ENCODE results near the gene CYP11A1. TPM values are rescaled to one million over a fixed set of nuclear protein-coding genes. Genes with fewer than 3 reads are reported as not detected.

Gene CYP11A1
- total RNA-seq, 1 donor from 2014 or later, result not detected

DNA sequence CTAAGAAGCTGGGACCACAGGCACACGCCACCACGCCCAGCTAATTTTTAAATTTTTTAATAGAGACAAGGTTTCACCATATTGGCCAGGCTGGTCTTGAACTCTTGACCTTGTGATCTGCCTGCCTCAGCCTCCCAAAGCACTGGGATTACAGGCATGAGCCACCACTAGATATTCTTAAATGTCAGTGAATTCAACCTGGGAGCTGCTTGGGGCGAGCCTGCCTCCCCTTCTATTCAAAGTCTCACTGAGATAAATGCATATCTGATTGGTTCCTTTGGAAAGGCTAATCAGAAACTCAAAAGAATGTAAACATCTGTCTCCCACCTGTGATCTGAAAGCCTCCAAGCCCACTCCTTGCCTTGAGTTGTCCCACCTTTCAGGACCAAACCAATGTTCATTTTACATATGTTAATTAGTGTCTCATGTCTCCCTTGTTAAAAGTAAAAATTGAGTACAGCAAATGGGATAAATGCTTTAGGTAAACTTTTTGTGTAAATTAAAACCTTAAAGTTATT, 15.0 kb downstream of the CYP11A1 start:
- H3K4me1 Mint-ChIP-seq (ENCODE audit: low read depth, unreplicated experiment), result no peaks in the 10 kb centered on the region
- TF ChIP-seq, protein P1, sequence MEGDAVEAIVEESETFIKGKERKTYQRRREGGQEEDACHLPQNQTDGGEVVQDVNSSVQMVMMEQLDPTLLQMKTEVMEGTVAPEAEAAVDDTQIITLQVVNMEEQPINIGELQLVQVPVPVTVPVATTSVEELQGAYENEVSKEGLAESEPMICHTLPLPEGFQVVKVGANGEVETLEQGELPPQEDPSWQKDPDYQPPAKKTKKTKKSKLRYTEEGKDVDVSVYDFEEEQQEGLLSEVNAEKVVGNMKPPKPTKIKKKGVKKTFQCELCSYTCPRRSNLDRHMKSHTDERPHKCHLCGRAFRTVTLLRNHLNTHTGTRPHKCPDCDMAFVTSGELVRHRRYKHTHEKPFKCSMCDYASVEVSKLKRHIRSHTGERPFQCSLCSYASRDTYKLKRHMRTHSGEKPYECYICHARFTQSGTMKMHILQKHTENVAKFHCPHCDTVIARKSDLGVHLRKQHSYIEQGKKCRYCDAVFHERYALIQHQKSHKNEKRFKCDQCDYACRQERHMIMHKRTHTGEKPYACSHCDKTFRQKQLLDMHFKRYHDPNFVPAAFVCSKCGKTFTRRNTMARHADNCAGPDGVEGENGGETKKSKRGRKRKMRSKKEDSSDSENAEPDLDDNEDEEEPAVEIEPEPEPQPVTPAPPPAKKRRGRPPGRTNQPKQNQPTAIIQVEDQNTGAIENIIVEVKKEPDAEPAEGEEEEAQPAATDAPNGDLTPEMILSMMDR (IDR thresholded peaks at IDR 0.05; ENCODE audit: partially characterized antibody, unreplicated experiment), result no peak
- DNase-seq, result no peak
- H3K27ac Mint-ChIP-seq (ENCODE audit: unreplicated experiment), result no peak overlapping the region
- no peak overlapping the region for H3K4me3 Mint-ChIP-seq (ENCODE audit: unreplicated experiment)
- peaks cover 12% of the 10 kb centered on the region for H3K9me3 Mint-ChIP-seq (ENCODE audit: unreplicated experiment)
- H3K27me3 Mint-ChIP-seq (ENCODE audit: unreplicated experiment), result peaks cover 3% of the 10 kb centered on the region
- peaks cover 23% of the 10 kb centered on the region for H3K36me3 Mint-ChIP-seq (ENCODE audit: unreplicated experiment)

DNA sequence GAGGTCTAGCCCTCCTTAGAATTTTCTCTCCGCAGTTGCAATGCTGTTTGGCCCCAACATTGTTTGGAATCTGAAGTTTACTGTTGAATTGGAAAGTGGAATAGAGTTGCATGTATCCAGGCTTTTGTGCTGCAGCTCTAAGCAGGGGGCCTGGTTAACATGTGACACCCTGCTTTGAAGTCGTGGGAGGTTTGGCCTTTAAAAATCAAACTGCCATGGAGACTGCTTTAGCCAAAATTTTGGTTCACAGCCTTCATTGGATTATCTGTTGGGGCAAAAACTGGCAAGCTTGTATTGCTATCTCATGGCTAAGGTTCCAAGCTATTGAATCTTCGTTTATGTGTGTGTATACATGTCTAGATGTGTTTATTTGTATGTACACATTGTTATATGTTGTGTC, 15.8 kb downstream of the CYP11A1 start:
- H3K4me1 Mint-ChIP-seq (ENCODE audit: low read depth, unreplicated experiment), result no peaks in the 10 kb centered on the region
- no peak overlapping the region for H3K4me3 Mint-ChIP-seq (ENCODE audit: unreplicated experiment)
- no peak overlapping the region for H3K27ac Mint-ChIP-seq (ENCODE audit: unreplicated experiment)
- H3K36me3 Mint-ChIP-seq (ENCODE audit: unreplicated experiment), result peaks cover 23% of the 10 kb centered on the region
- peaks cover 12% of the 10 kb centered on the region for H3K9me3 Mint-ChIP-seq (ENCODE audit: unreplicated experiment)
- H3K27me3 Mint-ChIP-seq (ENCODE audit: unreplicated experiment), result peaks cover 4% of the 10 kb centered on the region
- no peak for DNase-seq
- TF ChIP-seq, protein P1 (IDR thresholded peaks at IDR 0.05; ENCODE audit: partially characterized antibody, unreplicated experiment), result no peak

DNA sequence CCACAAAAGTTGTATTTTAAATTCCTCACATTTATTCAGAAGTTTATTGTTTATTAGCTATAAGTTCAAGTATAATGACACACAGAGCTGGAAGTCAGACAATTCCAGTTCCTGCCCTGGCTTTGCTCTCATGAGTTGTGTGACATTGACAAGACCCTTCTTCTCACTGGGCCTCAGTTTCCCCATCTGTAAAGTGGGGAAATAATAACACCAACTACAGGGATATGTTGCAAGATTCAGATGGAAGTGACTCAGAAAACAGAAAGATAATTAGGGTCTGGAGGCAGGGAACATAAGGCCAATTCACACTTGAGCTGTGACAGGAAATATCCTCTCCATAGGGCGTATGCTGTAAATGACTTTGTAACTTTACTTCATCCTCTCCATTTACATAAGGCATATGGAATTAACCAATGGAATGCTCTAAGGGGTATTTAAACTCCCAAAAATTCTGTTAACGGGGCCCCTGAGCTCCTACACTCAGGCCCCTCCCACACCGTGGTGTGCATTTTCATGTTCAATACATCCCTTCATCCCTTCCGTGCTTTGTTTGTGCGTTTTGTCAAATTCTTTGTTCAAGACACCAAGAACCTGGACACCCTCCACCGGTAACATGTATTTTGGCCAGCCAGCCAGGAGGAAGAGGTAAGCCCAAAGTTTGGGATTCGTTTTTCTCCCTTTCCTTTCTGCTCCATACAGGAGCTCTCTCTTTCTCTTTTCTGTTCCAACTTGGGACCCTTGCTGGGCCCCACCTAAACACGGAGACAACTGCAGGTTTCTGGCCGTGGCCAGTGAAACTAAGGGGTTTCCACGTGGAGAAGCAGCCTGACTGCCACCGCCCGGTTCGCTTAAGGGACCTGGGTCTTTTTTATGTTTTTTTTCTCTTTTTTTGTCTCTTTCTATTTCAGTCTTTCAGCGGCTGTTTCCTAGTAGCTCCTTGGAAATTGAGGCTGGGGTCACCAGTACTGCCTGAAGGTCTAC, 16.9 kb downstream of the CYP11A1 start:
- peaks cover 24% of the 10 kb centered on the region for H3K36me3 Mint-ChIP-seq (ENCODE audit: unreplicated experiment)
- H3K27me3 Mint-ChIP-seq (ENCODE audit: unreplicated experiment), result peaks cover 7% of the 10 kb centered on the region
- no peaks in the 10 kb centered on the region for H3K4me1 Mint-ChIP-seq (ENCODE audit: low read depth, unreplicated experiment)
- no peak overlapping the region for H3K4me3 Mint-ChIP-seq (ENCODE audit: unreplicated experiment)
- H3K27ac Mint-ChIP-seq (ENCODE audit: unreplicated experiment), result no peak overlapping the region
- peaks cover 12% of the 10 kb centered on the region for H3K9me3 Mint-ChIP-seq (ENCODE audit: unreplicated experiment)
- TF ChIP-seq, protein P1 (IDR thresholded peaks at IDR 0.05; ENCODE audit: partially characterized antibody, unreplicated experiment), result no peak
- DNase-seq, result no peak

DNA sequence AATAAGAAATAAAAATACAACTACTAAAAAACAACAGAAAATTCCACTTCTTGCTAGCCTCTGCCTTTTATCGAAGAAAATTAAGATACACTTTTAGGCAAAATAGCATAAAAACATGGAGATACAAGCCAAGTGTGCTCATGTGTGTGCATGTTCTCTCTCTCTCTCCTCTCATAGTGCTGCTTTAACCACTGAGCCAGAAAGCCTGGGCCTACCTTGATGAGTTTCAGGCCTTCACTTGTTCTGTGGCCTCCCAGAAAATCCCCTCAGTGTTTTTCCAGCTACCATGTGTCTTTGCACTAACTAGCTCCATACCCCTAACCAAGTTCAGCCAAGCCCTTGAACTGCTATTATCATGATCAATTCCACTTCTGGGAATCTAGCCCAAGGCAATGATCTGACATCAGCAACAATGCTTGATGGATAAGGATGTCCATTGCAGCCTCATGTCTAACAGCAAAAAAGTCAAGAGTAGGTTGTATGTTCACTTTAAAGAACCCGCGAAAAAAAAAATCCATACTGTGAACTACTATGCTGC, 18.1 kb downstream of the CYP11A1 start:
- Mint-ChIP-seq H3K36me3 (ENCODE audit: unreplicated experiment) (peaks cover 13% of the 10 kb centered on the region), H3K4me1 (ENCODE audit: low read depth, unreplicated experiment) (no peaks in the 10 kb centered on the region), H3K27ac (ENCODE audit: unreplicated experiment) (no peak overlapping the region), H3K4me3 (ENCODE audit: unreplicated experiment) (no peak overlapping the region), H3K9me3 (ENCODE audit: unreplicated experiment) (peaks cover 6% of the 10 kb centered on the region), H3K27me3 (ENCODE audit: unreplicated experiment) (peaks cover 6% of the 10 kb centered on the region)
- DNase-seq, result no peak
- TF ChIP-seq, protein P1 (IDR thresholded peaks at IDR 0.05; ENCODE audit: partially characterized antibody, unreplicated experiment), result no peak
